COLO668 (cell line): ENCODE results near the gene SGPP1.
"Not testable (repeated sequence)": the region's sequence is repeated elsewhere in the genome, so short reads cannot be mapped to it uniquely, and the experiment has no call there.

ENCODE experiments used
- DNase-seq: peaks from one replicate; lab custom pipeline; 2025; ENCODE audit not compliant: unreplicated experiment; lab: John Stamatoyannopoulos, UW

Gene SGPP1

DNA sequence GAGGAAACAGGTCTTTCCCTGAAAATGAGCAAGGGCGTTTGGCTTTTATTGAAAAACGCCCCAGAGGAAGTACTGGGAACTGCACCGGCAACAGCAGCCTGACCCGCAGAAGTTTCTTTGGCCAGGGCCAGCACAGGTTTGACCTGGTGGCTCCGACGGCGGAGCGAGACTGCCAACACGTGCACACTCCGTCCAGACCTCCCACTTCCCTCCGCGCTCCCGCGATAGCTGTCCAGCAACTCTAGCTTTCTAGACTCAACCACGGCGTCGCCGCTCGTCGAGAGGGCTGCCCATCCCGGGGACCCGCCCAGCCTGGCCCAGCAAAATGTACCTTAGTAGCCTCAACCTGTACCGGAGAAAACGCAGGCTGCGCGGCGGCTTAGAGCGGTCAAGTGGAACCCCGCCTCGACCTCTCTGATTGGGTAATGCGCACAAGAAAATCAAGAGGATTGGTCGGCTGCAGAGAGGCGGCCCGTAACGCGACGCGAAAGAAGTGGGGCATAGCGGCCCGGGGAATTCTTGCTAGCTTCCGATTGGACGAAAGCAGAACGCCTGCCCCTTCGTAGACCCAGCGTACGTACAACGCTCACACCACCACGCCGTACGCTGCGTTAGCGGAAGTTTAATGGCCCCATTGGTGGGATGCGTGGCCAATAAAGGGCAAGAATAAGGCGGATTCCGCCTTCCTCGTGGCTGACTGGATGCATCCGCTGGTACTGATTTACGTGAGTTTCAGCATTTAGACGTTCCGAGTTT lies 86.2 kb downstream of the SGPP1 start, which contains the start of gene WDR89:
TSS of gene WDR89 (minus strand) at position 399 of the 756 bp plus-strand sequence. CDS start 41,929 bp downstream, outside the sequence.
- peak; percentile 99 for DNase-seq

GRCh38 chr14:63638493-63638892 lies 89.4 kb downstream of the SGPP1 start:
- DNase-seq = no peak

DNA sequence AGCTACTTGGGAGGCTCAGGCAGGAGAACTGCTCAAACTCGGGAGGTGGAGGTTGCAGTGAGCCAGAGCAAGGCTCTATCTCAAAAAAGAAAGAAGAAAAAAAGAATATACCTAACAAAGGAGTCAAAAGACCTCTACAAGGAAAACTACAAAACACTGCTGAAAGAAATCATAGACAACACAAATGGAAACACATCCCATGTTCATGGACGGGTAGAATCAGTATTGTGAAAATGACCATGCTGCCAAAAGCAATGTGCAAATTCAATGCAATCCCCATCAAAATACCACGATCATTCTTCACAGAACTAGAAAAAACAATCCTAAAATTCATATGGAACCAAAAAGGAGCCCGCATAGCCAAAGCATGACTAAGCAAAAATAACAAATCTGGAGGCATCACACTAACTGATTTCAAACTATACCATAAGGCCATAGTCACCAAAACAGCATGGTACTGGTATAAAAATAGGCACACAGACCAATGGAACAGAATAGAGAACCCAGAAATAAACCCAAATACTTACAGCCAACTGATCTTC lies 91.7 kb downstream of the SGPP1 start:
- DNase-seq = not testable (repeated sequence)
